Colonic mucosa (tissue), 4 donors: ENCODE measurements around the gene GID8. TPM values are rescaled to one million over a fixed set of nuclear protein-coding genes. Genes with fewer than 3 reads are reported as not detected.

ENCODE experiments used
- DNase-seq: peaks from one replicate; pipeline ENCODE4 v3.0.0-alpha.2; 2020
- H3K27ac ChIP-seq: fragments of 200-600 bp; one replicate; pipeline ENCODE4 v1.8.0; 2021
- H3K27me3 ChIP-seq: fragments of 200-600 bp; one replicate; pipeline ENCODE4 v1.8.0; 2021
- H3K36me3 ChIP-seq: fragments of 200-600 bp; one replicate; pipeline ENCODE4 v1.8.0; 2021
- H3K4me1 ChIP-seq: fragments of 200-600 bp; one replicate; pipeline ENCODE4 v1.8.0; 2021; ENCODE audit warnings: mild to moderate bottlenecking
- H3K4me3 ChIP-seq: fragments of 200-600 bp; one replicate; pipeline ENCODE4 v1.8.0; 2021
- H3K9ac ChIP-seq, 2 donors: one replicate each; pipeline ENCODE4 v1.7.0; 2013; ENCODE audit warnings: control low read depth in 2 of 2, low read depth in 2 of 2, low read length in 2 of 2
- H3K9me3 ChIP-seq: fragments of 200-600 bp; one replicate; pipeline ENCODE4 v1.8.0; 2021
- intact Hi-C: fragments of 100-400 bp; cut with DNase I; formaldehyde crosslinking; loops from one replicate; pipeline ENCODE4 v1.14.1; 2022
- total RNA-seq, 2 donors: library from RNA; stranded (reverse); fragmentation: NEBNext Ultra II Directional in 1 of 2; extraction: Animal tissue kit (Norgen Biotek cat#: 25700) in 1 of 2; gene quantifications; one replicate each; pipeline ENCODE4 v1.2.1, GENCODE V29; 2021
- TF ChIP-seq, protein P1 (sequence below): fragments of 200-600 bp; IDR thresholded peaks from one replicate; pipeline ENCODE4 v1.8.0; 2022; ENCODE audit warnings: antibody characterized with exemption, mild to moderate bottlenecking
- donor health status: healthy.
- donor health status: DM: no; HTN: no; CAD: no.
- donor health status: DM: no; HTN: no; CAD: no.

The GID8 gene
- total RNA-seq, 2 donors from 2014 or later, result 37.3 to 40.4 TPM

DNA sequence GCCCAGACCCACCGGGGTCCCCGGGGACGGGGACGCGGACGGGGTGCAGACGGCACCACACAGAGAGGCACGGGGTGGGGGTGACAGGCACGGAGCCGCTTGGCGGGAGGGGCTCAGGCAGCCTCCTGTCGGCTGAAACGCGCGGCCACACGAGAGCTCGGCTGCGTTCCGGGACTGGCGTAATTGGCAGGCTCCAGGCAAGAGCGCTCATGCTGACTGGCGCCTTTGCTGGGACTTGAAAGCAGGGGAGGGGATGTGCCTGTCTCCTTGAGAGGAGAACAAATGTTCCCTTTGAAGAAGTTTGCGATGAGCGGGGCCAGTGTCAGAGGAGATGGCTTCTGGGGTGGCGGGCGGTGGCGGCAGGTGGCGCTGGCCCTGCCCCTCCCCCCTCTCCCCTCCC, 43.0 kb downstream of the GID8 start:
- DNase-seq, result no peak
- no peak overlapping the region for H3K9ac ChIP-seq

DNA sequence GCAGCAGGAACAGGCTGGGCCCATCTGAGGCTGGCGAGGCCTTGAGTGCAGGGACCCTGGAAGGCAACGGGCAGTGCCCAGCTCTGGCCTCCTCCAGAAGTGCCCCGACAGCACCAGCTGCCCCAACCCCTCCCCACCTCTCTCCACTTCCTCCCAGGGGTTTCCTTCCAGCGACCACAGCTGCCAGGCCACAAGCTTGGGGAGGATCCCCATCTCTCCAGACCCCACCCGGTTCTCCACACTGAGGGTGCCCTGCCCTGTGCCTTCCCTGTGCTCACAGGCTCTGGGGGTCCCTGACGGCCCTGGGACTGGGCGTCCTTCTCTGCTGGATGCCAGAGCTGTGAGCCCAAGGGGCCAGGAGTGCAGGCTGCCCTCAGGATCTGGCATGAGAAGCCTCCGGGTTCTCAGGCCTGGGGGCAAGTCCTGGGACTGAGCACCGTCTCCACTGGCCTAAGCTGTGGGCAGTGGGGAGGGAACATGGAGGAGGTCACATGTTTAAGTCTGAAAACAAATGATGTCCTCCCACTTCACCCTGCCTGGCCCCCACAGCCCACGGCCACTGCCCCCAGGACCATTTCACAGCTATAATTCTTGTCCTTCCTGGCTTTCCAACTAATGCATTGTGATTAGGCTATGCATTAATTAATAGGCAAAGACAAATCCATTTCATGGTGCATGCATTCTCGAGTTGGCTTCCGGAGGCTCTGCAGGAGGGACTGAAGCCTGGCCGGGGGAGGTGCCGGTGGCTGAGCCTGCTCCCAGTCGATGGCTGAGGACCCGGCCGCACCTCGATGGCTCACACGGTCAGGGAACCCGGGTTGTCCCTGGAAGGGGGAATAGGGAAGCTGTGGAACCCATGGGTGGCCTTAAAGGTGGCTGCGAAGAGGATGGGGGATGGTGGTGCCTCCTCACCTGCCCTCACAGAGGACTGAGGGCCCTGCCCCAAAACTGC, 44.5 kb downstream of the GID8 start:
- Histone ChIP-seq H3K4me3 (no peak overlapping the region), H3K9ac (no peak overlapping the region), H3K27ac (no peak overlapping the region), H3K4me1 (no peaks in the 10 kb centered on the region), H3K36me3 (no peaks in the 10 kb centered on the region), H3K27me3 (peaks cover 19% of the 10 kb centered on the region), H3K9me3 (no peaks in the 10 kb centered on the region)
- DNase-seq, result no peak
- TF ChIP-seq, protein P1, sequence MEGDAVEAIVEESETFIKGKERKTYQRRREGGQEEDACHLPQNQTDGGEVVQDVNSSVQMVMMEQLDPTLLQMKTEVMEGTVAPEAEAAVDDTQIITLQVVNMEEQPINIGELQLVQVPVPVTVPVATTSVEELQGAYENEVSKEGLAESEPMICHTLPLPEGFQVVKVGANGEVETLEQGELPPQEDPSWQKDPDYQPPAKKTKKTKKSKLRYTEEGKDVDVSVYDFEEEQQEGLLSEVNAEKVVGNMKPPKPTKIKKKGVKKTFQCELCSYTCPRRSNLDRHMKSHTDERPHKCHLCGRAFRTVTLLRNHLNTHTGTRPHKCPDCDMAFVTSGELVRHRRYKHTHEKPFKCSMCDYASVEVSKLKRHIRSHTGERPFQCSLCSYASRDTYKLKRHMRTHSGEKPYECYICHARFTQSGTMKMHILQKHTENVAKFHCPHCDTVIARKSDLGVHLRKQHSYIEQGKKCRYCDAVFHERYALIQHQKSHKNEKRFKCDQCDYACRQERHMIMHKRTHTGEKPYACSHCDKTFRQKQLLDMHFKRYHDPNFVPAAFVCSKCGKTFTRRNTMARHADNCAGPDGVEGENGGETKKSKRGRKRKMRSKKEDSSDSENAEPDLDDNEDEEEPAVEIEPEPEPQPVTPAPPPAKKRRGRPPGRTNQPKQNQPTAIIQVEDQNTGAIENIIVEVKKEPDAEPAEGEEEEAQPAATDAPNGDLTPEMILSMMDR, result no peak
- intact Hi-C loops, result no loop called here

More for the DNA sequence above, 43.0 kb downstream of the GID8 start:
- H3K9me3 ChIP-seq, result no peaks in the 10 kb centered on the region
- H3K27me3 ChIP-seq, result peaks cover 26% of the 10 kb centered on the region
- no peaks in the 10 kb centered on the region for H3K36me3 ChIP-seq
- no peaks in the 10 kb centered on the region for H3K4me1 ChIP-seq
- no peak overlapping the region for H3K4me3 ChIP-seq
- TF ChIP-seq, protein P1, result no peak
- intact Hi-C loops, result no loop called here
- H3K27ac ChIP-seq, result no peak overlapping the region

DNA sequence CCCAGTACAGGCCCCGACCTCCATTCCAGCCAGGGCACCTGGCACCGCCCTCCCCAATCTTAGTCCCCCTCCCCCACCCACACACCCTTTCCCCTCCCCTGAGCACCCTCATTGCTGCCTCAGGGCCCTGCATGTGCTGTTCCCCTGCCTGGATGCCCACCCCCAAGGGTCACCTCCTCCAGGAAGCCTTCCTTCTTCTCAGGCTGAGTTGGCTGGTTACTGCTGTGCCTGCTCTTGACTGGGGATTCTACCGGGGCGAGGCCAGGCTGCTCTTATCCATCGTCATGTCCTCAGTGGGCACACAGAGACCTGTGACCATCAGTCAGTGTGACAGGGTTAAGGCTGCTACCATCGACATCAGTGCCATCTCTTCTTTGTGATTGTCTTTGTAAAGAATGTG, 45.3 kb downstream of the GID8 start:
- TF ChIP-seq, protein P1, result no peak
- H3K27me3 ChIP-seq, result peaks cover 19% of the 10 kb centered on the region
- intact Hi-C loops, result no loop called here

DNA sequence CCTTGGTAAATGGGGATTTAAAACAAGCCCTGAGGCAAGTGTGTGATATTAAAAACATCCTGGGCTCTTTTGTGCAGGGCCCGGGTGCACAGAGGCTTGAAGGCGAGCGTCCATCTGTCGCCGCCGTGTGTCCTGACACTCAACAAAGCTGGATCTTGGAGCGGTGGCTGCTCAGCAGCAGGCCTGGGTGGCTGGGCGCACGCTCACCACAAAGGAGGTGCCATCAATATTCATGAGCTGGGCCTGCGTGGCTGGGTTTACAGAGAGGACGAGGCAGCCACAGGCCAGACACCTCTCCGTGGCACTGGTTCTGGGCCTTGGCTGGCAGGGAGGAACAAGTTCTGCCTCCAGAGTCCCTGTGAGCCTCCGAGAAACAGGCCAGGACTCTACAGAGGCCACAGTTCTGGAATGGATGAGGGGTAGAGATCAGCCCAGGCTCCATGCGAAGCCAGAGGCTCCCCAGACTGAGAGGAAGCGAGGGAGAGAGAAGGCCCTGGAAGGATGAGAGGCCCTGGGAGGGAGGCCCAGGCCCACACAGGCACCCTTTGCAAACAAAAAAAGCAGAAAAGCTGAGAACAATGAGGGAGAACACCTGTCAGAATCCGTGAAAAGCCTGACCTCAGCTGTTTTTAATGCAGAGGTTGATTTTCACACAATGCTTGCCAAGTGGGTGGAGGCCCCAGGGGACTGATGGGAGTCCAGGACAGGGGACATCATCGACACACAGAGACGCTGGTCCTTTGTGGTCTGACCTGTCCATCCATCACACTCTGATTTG, 46.9 kb downstream of the GID8 start:
- H3K27ac ChIP-seq, result no peak overlapping the region
- H3K36me3 ChIP-seq, result no peaks in the 10 kb centered on the region
- no peaks in the 10 kb centered on the region for H3K9me3 ChIP-seq
- intact Hi-C loops, result no loop called here
- TF ChIP-seq, protein P1, result no peak
- peaks cover 7% of the 10 kb centered on the region for H3K27me3 ChIP-seq
- H3K4me1 ChIP-seq, result no peaks in the 10 kb centered on the region
- H3K4me3 ChIP-seq, result no peak overlapping the region
- DNase-seq, result no peak
- no peak overlapping the region for H3K9ac ChIP-seq

More for the DNA sequence above, 45.3 kb downstream of the GID8 start:
- Histone ChIP-seq H3K9ac (no peak overlapping the region), H3K4me1 (no peaks in the 10 kb centered on the region), H3K27ac (no peak overlapping the region), H3K9me3 (no peaks in the 10 kb centered on the region), H3K36me3 (no peaks in the 10 kb centered on the region), H3K4me3 (no peak overlapping the region)
- DNase-seq, result no peak

DNA sequence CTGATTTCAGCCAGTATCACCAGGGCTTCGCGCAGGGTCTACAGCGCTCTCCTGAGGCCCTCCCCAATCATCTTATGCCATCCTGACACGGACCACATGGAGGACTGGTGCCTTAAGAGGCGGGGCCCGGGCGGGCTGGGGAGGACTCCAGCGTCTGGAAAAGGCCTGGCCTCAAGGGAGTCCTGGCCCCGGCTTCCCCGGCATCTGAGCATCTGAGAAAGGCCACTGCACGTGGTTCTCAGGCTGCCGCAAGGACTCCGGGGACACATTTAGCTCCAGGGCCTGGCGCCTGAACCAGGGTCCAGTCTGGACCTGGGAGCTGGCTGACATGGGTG, 47.5 kb downstream of the GID8 start:
- TF ChIP-seq, protein P1, result no peak
- intact Hi-C loops, result no loop called here
- H3K4me1 ChIP-seq, result no peaks in the 10 kb centered on the region
- H3K4me3 ChIP-seq, result no peak overlapping the region
- no peaks in the 10 kb centered on the region for H3K36me3 ChIP-seq
- peaks cover 5% of the 10 kb centered on the region for H3K27me3 ChIP-seq
- no peak overlapping the region for H3K9ac ChIP-seq
- no peak for DNase-seq
- H3K27ac ChIP-seq, result no peak overlapping the region
- H3K9me3 ChIP-seq, result no peaks in the 10 kb centered on the region
